ENCODE measurements around the gene MATK.

- TF ChIP-seq EZH2phosphoT487 (IDR thresholded peaks at IDR 0.05; ENCODE audit: insufficient read depth, low read depth) (no peak), EZH2 (IDR thresholded peaks at IDR 0.05; ENCODE audit: insufficient read depth, poor library complexity, severe bottlenecking) (no peak)
These were observed 47.6 kb upstream of the MATK start for GRCh38 chr19:3833578-3834348.

Data from GM23248 (cell line).